HG02938 (cell line): Measurements from ENCODE around the gene GPR39.
"Not testable (repeated sequence)": the region's sequence is repeated elsewhere in the genome, so short reads cannot be mapped to it uniquely, and the experiment has no call there.

Source experiments
- ATAC-seq: cut with Tn5 transposase; IDR thresholded peaks from one replicate; pipeline ENCODE4 v1.9.1; 2021; ENCODE audit warnings: mild to moderate bottlenecking, moderate library complexity; ENCODE audit not compliant: unreplicated experiment

Gene GPR39

GRCh38 chr2:132488491-132488890 lies 71.9 kb downstream of the GPR39 start:
- ATAC-seq = no peak

GRCh38 chr2:132489150-132489549 lies 72.5 kb downstream of the GPR39 start:
- no peak for ATAC-seq

- ATAC-seq = no peak
These were observed 79.3 kb downstream of the GPR39 start for GRCh38 chr2:132495881-132496280.

- ATAC-seq = no peak
These were observed 80.0 kb downstream of the GPR39 start for GRCh38 chr2:132496555-132496954.

GRCh38 chr2:132497591-132497990 lies 81.0 kb downstream of the GPR39 start:
- ATAC-seq = no peak

GRCh38 chr2:132503701-132504100 lies 87.1 kb downstream of the GPR39 start:
- ATAC-seq = no peak

GRCh38 chr2:132515010-132515409 lies 98.4 kb downstream of the GPR39 start:
- no peak for ATAC-seq

GRCh38 chr2:132517386-132517785 lies 100.8 kb downstream of the GPR39 start:
- no peak for ATAC-seq

GRCh38 chr2:132518302-132518701 lies 101.7 kb downstream of the GPR39 start:
- ATAC-seq = no peak

- ATAC-seq = no peak
These were observed 103.0 kb downstream of the GPR39 start for GRCh38 chr2:132519566-132519965.

GRCh38 chr2:132521341-132521740 lies 104.7 kb downstream of the GPR39 start:
- ATAC-seq = no peak

- no peak for ATAC-seq
These were observed 106.3 kb downstream of the GPR39 start for GRCh38 chr2:132522901-132523300.

- ATAC-seq = not testable (repeated sequence)
These were observed 120.5 kb downstream of the GPR39 start for GRCh38 chr2:132537061-132537460.

GRCh38 chr2:132538331-132538855 lies 121.8 kb downstream of the GPR39 start:
- no peak for ATAC-seq

GRCh38 chr2:132540166-132540565 lies 123.6 kb downstream of the GPR39 start:
- ATAC-seq = no peak

- ATAC-seq = no peak
These were observed 126.5 kb downstream of the GPR39 start for GRCh38 chr2:132542953-132543569.

- no peak for ATAC-seq
These were observed 127.5 kb downstream of the GPR39 start for GRCh38 chr2:132544006-132544630.

- ATAC-seq = no peak
These were observed 130.6 kb downstream of the GPR39 start for GRCh38 chr2:132547090-132547687.

- no peak for ATAC-seq
These were observed 133.5 kb downstream of the GPR39 start for GRCh38 chr2:132549935-132550670.

GRCh38 chr2:132550946-132551345 lies 134.3 kb downstream of the GPR39 start:
- no peak for ATAC-seq

- no peak for ATAC-seq
These were observed 141.1 kb downstream of the GPR39 start for GRCh38 chr2:132557694-132558093.
